Measurements from ENCODE around the gene DGKZ.

DGKZ gene

GRCh38 chr11:46315033-46315738 lies 32.1 kb upstream of the DGKZ start:
- Mint-ChIP-seq H3K36me3 (no peaks in the 10 kb centered on the region), H3K4me1 (peaks cover 23% of the 10 kb centered on the region), H3K27ac (no peak overlapping the region), H3K4me3 (no peak overlapping the region), H3K27me3 (peaks cover 42% of the 10 kb centered on the region), H3K9me3 (no peaks in the 10 kb centered on the region)
- peak; percentile 52 for ATAC-seq

- Mint-ChIP-seq H3K4me3 (no peak overlapping the region), H3K36me3 (no peaks in the 10 kb centered on the region), H3K9me3 (no peaks in the 10 kb centered on the region), H3K4me1 (peaks cover 21% of the 10 kb centered on the region), H3K27ac (no peak overlapping the region), H3K27me3 (peaks cover 42% of the 10 kb centered on the region)
- ATAC-seq = no peak
These were observed 31.3 kb upstream of the DGKZ start for GRCh38 chr11:46315783-46316563.

GRCh38 chr11:46319074-46319453 lies 28.2 kb upstream of the DGKZ start:
- no peak for ATAC-seq
- peaks cover 36% of the 10 kb centered on the region for H3K27me3 Mint-ChIP-seq
- H3K4me3 Mint-ChIP-seq = peak overlapping the region; percentile 10
- peak overlapping the region; percentile 33 for H3K27ac Mint-ChIP-seq
- no peaks in the 10 kb centered on the region for H3K9me3 Mint-ChIP-seq
- no peaks in the 10 kb centered on the region for H3K36me3 Mint-ChIP-seq
- H3K4me1 Mint-ChIP-seq = peaks cover 21% of the 10 kb centered on the region

- H3K27ac Mint-ChIP-seq = no peak overlapping the region
- H3K4me1 Mint-ChIP-seq = peaks cover 13% of the 10 kb centered on the region
- H3K27me3 Mint-ChIP-seq = peaks cover 43% of the 10 kb centered on the region
- ATAC-seq = no peak
- H3K36me3 Mint-ChIP-seq = no peaks in the 10 kb centered on the region
- no peak overlapping the region for H3K4me3 Mint-ChIP-seq
- no peaks in the 10 kb centered on the region for H3K9me3 Mint-ChIP-seq
These were observed 25.5 kb upstream of the DGKZ start for GRCh38 chr11:46321757-46322156.

- Mint-ChIP-seq H3K9me3 (no peaks in the 10 kb centered on the region), H3K27ac (no peak overlapping the region), H3K4me1 (peaks cover 13% of the 10 kb centered on the region), H3K36me3 (no peaks in the 10 kb centered on the region), H3K27me3 (peaks cover 53% of the 10 kb centered on the region), H3K4me3 (no peak overlapping the region)
- ATAC-seq = no peak
These were observed 24.5 kb upstream of the DGKZ start for GRCh38 chr11:46322759-46323158.

GRCh38 chr11:46326813-46327416 lies 20.3 kb upstream of the DGKZ start:
- Mint-ChIP-seq H3K4me3 (no peak overlapping the region), H3K9me3 (no peaks in the 10 kb centered on the region), H3K4me1 (peaks cover 16% of the 10 kb centered on the region), H3K36me3 (no peaks in the 10 kb centered on the region), H3K27me3 (peaks cover 79% of the 10 kb centered on the region), H3K27ac (no peak overlapping the region)
- ATAC-seq = no peak

- Mint-ChIP-seq H3K27ac (no peak overlapping the region), H3K36me3 (no peaks in the 10 kb centered on the region), H3K4me1 (peaks cover 21% of the 10 kb centered on the region), H3K4me3 (no peak overlapping the region), H3K9me3 (no peaks in the 10 kb centered on the region), H3K27me3 (peaks cover 88% of the 10 kb centered on the region)
- no peak for ATAC-seq
These were observed 19.4 kb upstream of the DGKZ start for GRCh38 chr11:46327829-46328228.

- Mint-ChIP-seq H3K4me1 (peaks cover 29% of the 10 kb centered on the region), H3K9me3 (no peaks in the 10 kb centered on the region), H3K27me3 (peaks cover 100% of the 10 kb centered on the region), H3K36me3 (no peaks in the 10 kb centered on the region), H3K4me3 (no peak overlapping the region), H3K27ac (no peak overlapping the region)
- no peak for ATAC-seq
These were observed 17.1 kb upstream of the DGKZ start for GRCh38 chr11:46330154-46330553.

GRCh38 chr11:46330563-46331281 lies 16.5 kb upstream of the DGKZ start:
- Mint-ChIP-seq H3K9me3 (no peaks in the 10 kb centered on the region), H3K4me3 (no peak overlapping the region), H3K4me1 (peaks cover 29% of the 10 kb centered on the region), H3K36me3 (no peaks in the 10 kb centered on the region), H3K27ac (no peak overlapping the region), H3K27me3 (peaks cover 100% of the 10 kb centered on the region)
- no peak for ATAC-seq

- no peak for ATAC-seq
- Mint-ChIP-seq H3K36me3 (no peaks in the 10 kb centered on the region), H3K27ac (no peak overlapping the region), H3K4me3 (peak overlapping the region; percentile 4), H3K4me1 (peaks cover 29% of the 10 kb centered on the region), H3K27me3 (peaks cover 100% of the 10 kb centered on the region), H3K9me3 (no peaks in the 10 kb centered on the region)
These were observed 15.8 kb upstream of the DGKZ start for GRCh38 chr11:46331282-46331984.

GRCh38 chr11:46332093-46332567 lies 15.1 kb upstream of the DGKZ start:
- no peaks in the 10 kb centered on the region for H3K36me3 Mint-ChIP-seq
- no peak for ATAC-seq
- peak overlapping the region; percentile 67 for H3K4me3 Mint-ChIP-seq
- H3K27me3 Mint-ChIP-seq = peaks cover 100% of the 10 kb centered on the region
- no peak overlapping the region for H3K27ac Mint-ChIP-seq
- H3K9me3 Mint-ChIP-seq = no peaks in the 10 kb centered on the region
- peaks cover 29% of the 10 kb centered on the region for H3K4me1 Mint-ChIP-seq

GRCh38 chr11:46332568-46333393 lies 14.5 kb upstream of the DGKZ start:
- Mint-ChIP-seq H3K27me3 (peaks cover 100% of the 10 kb centered on the region), H3K4me3 (peak overlapping the region; percentile 67), H3K36me3 (no peaks in the 10 kb centered on the region), H3K4me1 (peaks cover 29% of the 10 kb centered on the region), H3K9me3 (no peaks in the 10 kb centered on the region), H3K27ac (no peak overlapping the region)
- peak; percentile 44 for ATAC-seq

GRCh38 chr11:46333394-46333947 lies 13.8 kb upstream of the DGKZ start:
- peaks cover 100% of the 10 kb centered on the region for H3K27me3 Mint-ChIP-seq
- no peak overlapping the region for H3K27ac Mint-ChIP-seq
- H3K36me3 Mint-ChIP-seq = no peaks in the 10 kb centered on the region
- no peaks in the 10 kb centered on the region for H3K9me3 Mint-ChIP-seq
- H3K4me3 Mint-ChIP-seq = peak overlapping the region; percentile 56
- no peak for ATAC-seq
- H3K4me1 Mint-ChIP-seq = peaks cover 29% of the 10 kb centered on the region

GRCh38 chr11:46334211-46334610 lies 13.1 kb upstream of the DGKZ start:
- Mint-ChIP-seq H3K36me3 (no peaks in the 10 kb centered on the region), H3K27me3 (peaks cover 100% of the 10 kb centered on the region), H3K9me3 (no peaks in the 10 kb centered on the region), H3K4me1 (peaks cover 29% of the 10 kb centered on the region), H3K27ac (no peak overlapping the region), H3K4me3 (no peak overlapping the region)
- no peak for ATAC-seq

Data from stimulated activated memory B cell treated with anti-CD40 and anti-IgM and Interleukin-4, amounts not matched to agents 10 μg/mL and 1 μg/mL and 100 μg/mL, for 72 hours (primary cell).